ENCODE data around the gene PLOD3.

GRCh38 chr7:101171442-101171837 lies 45.9 kb downstream of the PLOD3 start:
- TF ChIP-seq CTCF (conservative IDR thresholded peaks at IDR 0.05; ENCODE audit: low read length) (no peak), EZH2phosphoT487 (IDR thresholded peaks at IDR 0.05; ENCODE audit: borderline replicate concordance, low read depth, low read length) (no peak)
